ENCODE measurements around the gene VILL.

GRCh38 chr3:38047896-38048295, 57.3 kb downstream of the VILL start:
- TF ChIP-seq TAF1 (IDR thresholded peaks at IDR 0.05; ENCODE audit: low read depth, low read length) (no peak), POLR2A (IDR thresholded peaks at IDR 0.05; ENCODE audit: low read depth, low read length) (no peak)

Measured in GM12891 (cell line).